ENCODE results near the gene TELO2.

Gene TELO2

GRCh38 chr16:1539720-1540555, 46.8 kb downstream of the TELO2 start:
- no peaks in the 10 kb centered on the region for H3K9me3 ChIP-seq (ENCODE audit: control insufficient read depth, low read length)
- TF ChIP-seq CTCF (IDR thresholded peaks at IDR 0.05): no peak
- no peaks in the 10 kb centered on the region for H3K4me1 ChIP-seq
- no peak overlapping the region for H2AFZ ChIP-seq
- no peak overlapping the region for H3K9ac ChIP-seq
- H3K36me3 ChIP-seq (ENCODE audit: control insufficient read depth, insufficient read depth, low read length): no peaks in the 10 kb centered on the region
- H3K4me2 ChIP-seq (ENCODE audit: low read length): no peak overlapping the region
- H3K79me2 ChIP-seq: peaks cover 12% of the 10 kb centered on the region
- H3K27ac ChIP-seq: no peak overlapping the region
- H3K4me3 ChIP-seq (ENCODE audit: low read depth, low read length): no peak overlapping the region
- no peaks in the 10 kb centered on the region for H3K27me3 ChIP-seq (ENCODE audit: control insufficient read depth, insufficient read depth, low read length)

GRCh38 chr16:1540556-1540855, 47.3 kb downstream of the TELO2 start:
- Histone ChIP-seq H3K4me1 (no peaks in the 10 kb centered on the region), H2AFZ (no peak overlapping the region), H3K9me3 (ENCODE audit: control insufficient read depth, low read length) (no peaks in the 10 kb centered on the region), H3K27me3 (ENCODE audit: control insufficient read depth, insufficient read depth, low read length) (no peaks in the 10 kb centered on the region), H3K79me2 (peaks cover 12% of the 10 kb centered on the region), H3K36me3 (ENCODE audit: control insufficient read depth, insufficient read depth, low read length) (no peaks in the 10 kb centered on the region), H3K4me2 (ENCODE audit: low read length) (no peak overlapping the region), H3K4me3 (ENCODE audit: low read depth, low read length) (no peak overlapping the region), H3K27ac (no peak overlapping the region), H3K9ac (no peak overlapping the region)
- no peak for TF ChIP-seq CTCF (IDR thresholded peaks at IDR 0.05)

DNA sequence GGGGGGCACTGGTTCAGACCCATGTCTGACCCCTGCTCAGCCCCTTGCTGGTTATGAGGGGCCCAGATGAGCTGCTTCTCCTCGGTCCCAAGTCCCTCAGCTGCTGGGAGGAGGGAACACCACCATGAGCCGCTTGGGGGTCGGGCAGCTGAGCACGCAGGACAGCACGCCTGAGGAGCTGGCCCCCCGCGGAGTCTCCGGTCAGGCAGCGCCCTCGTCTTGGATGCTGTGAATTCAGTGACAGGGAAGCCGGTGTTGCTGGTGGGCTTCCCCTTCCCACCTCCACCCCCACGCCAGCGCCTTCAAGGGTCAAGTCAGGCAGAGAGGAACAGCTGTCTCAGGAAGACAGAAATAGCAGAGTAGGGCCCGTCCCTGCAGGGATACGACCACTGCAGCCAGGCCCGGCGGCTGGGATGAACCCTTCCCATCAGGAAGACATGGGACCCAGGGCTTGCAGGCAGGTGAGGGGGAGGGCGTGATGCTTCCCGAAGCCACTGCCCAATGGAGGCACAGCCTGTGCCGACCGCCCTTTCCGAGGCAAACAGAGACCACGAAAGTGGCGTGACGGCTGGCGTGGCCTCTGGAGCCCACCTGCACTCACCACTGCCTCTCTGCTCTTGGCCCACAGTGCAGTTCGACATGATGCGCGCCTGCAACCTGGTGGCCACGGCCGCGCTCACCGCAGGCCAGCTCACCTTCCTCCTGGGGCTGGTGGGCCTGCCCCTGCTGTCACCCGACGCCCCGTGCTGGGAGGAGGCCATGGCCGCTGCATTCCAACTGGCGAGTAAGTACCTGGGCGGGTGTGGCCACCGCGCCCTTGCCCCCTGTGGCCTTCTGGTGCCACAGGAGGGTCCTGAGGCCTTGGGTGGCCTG, 48.4 kb downstream of the TELO2 start:
- Histone ChIP-seq H3K9ac (no peak overlapping the region), H3K27ac (no peak overlapping the region), H3K36me3 (ENCODE audit: control insufficient read depth, insufficient read depth, low read length) (no peaks in the 10 kb centered on the region), H3K27me3 (ENCODE audit: control insufficient read depth, insufficient read depth, low read length) (no peaks in the 10 kb centered on the region), H3K9me3 (ENCODE audit: control insufficient read depth, low read length) (no peaks in the 10 kb centered on the region), H3K79me2 (peaks cover 12% of the 10 kb centered on the region), H3K4me3 (ENCODE audit: low read depth, low read length) (no peak overlapping the region), H2AFZ (no peak overlapping the region), H3K4me1 (no peaks in the 10 kb centered on the region), H3K4me2 (ENCODE audit: low read length) (no peak overlapping the region)
- no peak for TF ChIP-seq CTCF (IDR thresholded peaks at IDR 0.05)

- no peak for TF ChIP-seq CTCF (IDR thresholded peaks at IDR 0.05)
- Histone ChIP-seq H3K4me3 (ENCODE audit: low read depth, low read length) (no peak overlapping the region), H3K27me3 (ENCODE audit: control insufficient read depth, insufficient read depth, low read length) (no peaks in the 10 kb centered on the region), H3K9ac (no peak overlapping the region), H3K79me2 (peaks cover 12% of the 10 kb centered on the region), H3K36me3 (ENCODE audit: control insufficient read depth, insufficient read depth, low read length) (no peaks in the 10 kb centered on the region), H3K4me1 (no peaks in the 10 kb centered on the region), H3K9me3 (ENCODE audit: control insufficient read depth, low read length) (no peaks in the 10 kb centered on the region), H3K4me2 (ENCODE audit: low read length) (no peak overlapping the region), H3K27ac (no peak overlapping the region), H2AFZ (no peak overlapping the region)
These were observed 49.0 kb downstream of the TELO2 start for GRCh38 chr16:1542166-1542500.

All from parathyroid adenoma (tissue), 2 donors.